Ureter (tissue), 1 donor: Measurements from ENCODE around the gene ANKMY2. TPM values are rescaled to one million over a fixed set of nuclear protein-coding genes. Genes with fewer than 3 reads are reported as not detected.
"Not testable (repeated sequence)": the region's sequence is repeated elsewhere in the genome, so short reads cannot be mapped to it uniquely, and the experiment has no call there.

Experiments used
- DNase-seq: peaks from one replicate; pipeline ENCODE4 v3.0.0-alpha.2; 2020; ENCODE audit warnings: low spot score
- total RNA-seq: library from RNA; stranded (reverse); gene quantifications from one replicate; pipeline ENCODE4 v1.2.4, GENCODE V29; 2023
- donor health status: DM: yes; HTN: yes; CAD: no.

ANKMY2 gene
- total RNA-seq, 1 donor from 2014 or later, result 25.1 TPM

DNA sequence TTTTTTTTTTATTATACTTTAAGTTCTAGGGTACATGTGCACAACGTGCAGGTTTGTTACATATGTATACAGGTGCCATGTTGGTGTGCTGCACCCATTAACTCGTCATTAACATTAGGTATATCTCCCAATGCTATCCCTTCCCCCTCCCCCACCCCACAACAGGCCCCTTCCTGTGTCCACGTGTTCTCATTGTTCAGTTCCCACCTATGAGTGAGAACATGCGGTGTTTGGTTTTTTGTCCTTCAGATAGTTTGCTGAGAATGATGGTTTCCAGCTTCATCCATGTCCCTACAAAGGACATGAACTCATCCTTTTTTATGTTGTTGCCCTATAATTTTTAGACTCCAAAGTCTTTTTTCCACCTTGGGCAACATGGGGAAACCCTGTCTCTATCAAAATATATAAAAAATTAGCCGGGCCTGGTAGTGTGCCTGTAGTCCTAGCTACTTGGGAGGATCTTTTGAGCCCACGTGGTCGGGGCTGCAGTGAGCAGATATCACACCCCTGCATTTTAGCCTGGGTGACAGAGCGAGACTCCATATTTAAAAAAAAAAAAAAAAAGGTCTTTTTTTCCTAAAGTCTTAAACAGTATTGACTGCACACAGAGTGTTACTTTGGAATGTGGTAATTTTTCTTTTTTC, 14.4 kb upstream of the ANKMY2 start:
- DNase-seq, result not testable (repeated sequence)

DNA sequence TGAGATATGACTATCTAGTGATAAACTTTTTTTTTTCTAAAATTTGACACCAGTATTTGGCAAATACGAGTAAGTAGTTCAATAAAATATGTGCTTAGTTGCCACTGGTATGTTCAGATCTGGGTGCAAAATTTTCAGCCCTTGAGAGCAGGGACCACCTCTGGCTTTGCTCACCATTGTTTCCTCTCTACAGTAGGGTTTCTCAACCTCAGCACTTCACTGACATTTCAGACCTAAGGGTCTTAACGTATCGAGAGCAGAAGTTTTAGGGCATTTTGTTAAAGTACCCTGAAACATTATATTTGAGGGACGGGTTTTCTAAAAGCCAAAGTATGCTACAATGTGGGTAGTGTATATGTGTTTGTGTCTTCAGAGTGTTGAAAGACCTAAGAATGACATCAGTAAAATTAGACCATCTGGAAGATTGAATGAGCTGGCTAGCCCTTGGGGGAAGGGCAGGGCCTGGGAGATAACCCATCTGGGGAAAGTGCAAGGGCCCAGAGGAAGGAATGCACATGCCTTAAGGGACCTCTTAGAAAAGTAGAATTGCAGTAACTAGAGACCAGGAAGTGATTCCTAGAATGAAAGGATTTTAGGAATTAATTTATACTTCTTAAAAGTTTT, 12.2 kb upstream of the ANKMY2 start:
- DNase-seq, result no peak

- DNase-seq, result no peak
Measured at GRCh38 chr7:16656141-16656540, 10.6 kb upstream of the ANKMY2 start.

DNA sequence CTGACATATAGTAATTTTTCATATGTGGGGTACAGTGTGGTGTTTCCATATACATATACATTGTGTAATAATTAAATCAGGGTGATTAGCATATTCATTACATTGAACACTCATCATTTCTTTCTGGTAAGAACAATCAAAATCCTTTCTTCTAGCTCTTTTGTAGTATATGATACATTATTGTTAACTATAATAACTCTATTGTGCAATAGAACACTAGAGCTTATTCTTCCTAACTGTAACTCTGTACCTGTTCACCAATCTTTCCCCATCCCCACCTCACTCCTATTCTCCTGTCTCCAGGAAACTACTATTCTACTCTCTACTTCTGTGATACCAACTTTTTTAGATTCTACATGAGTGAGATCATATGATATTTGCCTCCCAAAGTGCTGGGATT, 9.8 kb upstream of the ANKMY2 start:
- DNase-seq, result no peak

DNA sequence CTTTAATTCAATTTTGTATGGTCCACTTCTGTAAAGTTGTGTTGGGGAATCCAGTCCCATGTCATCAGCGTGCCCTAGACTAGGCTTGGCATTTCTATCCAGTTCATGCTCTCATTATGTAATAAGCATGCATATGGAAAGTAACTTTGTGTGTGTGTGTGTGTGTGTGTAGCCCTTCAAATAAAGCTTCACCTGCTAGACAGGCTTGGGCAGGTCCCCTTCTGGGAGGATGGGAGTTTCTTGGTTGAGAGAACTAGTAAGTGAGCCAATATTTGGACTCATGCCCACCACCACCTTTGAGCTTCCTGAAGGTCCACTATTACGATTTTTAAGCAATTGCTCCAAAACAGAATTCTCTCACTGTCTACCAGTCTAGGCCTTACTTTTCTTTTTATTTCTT, 7.3 kb upstream of the ANKMY2 start:
- peak; percentile 83 for DNase-seq

DNA sequence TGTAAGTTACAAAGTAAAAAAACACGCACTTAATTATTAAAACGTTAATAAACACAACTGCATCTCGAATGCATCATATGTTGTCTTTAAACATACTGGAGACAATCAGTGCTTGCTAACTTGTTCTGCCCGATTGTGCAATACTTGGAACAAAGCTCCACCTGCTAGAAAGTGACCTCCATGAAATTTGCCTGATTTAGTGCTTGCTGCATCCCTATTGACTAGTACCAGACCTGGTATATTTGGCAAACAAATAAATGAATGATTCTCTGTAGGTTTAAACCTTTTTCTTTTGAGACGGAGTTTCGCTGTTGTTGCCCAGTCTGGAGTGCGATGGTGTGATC, 6.7 kb upstream of the ANKMY2 start:
- DNase-seq, result no peak

DNA sequence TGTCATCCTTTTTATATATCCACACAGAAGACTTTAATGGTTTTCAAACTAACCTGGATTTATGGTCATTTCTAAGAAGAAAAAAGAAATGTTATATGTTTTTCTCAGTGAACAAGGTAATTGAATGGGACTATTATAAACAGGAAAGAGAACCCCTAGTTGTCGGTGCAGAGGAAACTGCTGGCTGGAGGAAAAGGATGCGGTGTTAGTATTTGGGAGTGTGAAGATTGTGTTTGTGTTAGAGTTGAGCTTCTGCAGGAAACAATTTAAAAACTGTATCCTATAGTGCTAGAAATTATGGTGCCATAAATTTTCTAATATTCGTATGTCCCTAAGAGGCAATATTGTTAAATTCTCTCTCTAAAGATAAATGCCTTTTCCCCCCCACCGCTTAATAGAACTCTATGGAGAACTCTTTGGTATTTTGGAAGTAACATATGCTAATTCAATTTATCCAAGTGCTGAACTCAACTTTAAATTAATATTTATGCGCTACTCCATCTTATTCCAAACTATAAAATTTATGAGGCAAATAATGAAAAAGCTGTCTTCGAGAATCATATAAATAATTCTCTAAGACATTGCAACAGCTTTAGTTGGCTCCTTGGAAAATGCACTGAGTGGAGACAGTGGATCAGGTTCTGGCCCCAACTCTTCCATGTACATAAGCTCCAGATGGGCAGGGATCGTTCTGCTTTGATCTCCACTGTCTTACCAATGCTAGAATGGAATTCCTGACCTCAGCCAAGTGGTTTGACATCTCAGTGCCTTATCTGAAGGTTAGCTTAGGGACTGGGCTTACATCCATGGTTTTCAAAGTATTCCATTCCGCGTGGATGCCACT, 6.1 kb upstream of the ANKMY2 start:
- no peak for DNase-seq

GRCh38 chr7:16650266-16650665, 4.7 kb upstream of the ANKMY2 start:
- no peak for DNase-seq

- DNase-seq, result no peak
Measured at GRCh38 chr7:16649196-16649595, 3.6 kb upstream of the ANKMY2 start.

DNA sequence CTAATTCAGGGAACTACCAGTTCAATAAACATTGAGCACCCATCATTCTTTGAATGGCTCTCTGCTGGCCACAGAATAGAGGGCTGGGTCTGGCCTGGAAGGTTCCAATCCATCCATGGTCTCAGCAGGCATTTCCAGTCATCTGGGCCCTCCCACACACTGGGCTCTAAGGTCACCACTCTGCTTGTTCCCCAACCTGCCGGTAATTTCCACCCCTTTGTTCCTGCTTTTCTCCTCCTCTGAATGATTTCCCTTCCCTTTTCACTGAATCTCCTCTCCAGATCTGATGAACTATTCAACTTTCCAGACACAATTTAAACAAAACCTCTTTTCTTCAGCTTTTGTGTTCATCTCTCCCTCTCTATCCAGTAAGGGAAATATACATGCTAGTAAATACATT, 3.0 kb upstream of the ANKMY2 start:
- DNase-seq, result no peak

GRCh38 chr7:16647435-16647960, 1.9 kb upstream of the ANKMY2 start:
- no peak for DNase-seq

DNA sequence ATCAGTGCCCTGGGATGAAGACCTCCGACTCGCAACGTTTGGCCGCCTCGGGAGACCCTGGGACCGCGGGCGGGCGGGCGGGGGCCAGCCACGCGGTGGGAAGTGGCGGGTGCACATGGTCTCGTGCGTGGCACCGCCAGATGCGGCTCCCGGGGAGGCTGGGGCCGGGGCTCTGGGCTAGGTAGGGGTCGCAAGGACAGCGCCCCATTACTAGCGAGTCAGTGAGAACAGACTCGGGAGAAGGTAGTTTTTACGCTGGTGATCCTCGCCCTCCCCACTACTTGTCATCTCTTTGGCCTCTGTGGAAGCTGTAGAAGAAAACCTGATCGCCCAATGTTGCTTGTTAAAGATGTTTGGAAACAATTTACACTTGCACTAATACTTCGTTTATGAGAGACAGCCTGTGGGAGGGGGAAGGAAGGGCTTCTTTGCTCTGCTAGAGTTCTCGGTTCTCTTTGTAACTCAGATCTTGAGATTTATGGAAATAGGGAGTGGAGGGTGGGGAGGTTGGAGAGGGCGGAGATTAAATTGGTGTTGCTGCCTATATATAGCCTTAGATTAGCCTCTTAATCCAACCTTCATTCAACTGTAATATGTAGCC, 1.0 kb upstream of the ANKMY2 start:
- DNase-seq, result no peak

GRCh38 chr7:16644636-16645592, 640 bp downstream of the ANKMY2 start:
- DNase-seq, result peak; percentile 65

DNA sequence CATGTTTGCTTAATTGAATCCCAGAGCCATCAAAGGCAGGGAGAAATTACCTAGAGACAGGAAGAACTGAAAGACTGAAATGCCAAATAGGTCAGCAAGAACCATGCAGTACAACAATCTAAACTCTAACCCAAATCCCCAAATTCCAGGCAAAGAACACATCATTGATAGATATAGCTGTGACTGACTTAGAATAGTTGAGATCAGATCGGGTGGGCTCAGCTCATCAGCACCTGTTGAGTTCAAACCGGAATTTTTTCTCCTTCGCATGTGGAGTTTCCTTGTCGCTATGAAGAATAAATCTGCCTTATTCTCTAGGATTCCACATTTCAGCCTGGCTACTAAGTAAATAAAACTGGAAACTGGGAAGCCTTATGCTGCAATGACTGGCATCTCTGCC, 1.4 kb downstream of the ANKMY2 start:
- no peak for DNase-seq

GRCh38 chr7:16638282-16639280, 7.0 kb downstream of the ANKMY2 start:
- no peak for DNase-seq

- DNase-seq, result no peak
Measured at GRCh38 chr7:16637379-16637778, 8.2 kb downstream of the ANKMY2 start.

DNA sequence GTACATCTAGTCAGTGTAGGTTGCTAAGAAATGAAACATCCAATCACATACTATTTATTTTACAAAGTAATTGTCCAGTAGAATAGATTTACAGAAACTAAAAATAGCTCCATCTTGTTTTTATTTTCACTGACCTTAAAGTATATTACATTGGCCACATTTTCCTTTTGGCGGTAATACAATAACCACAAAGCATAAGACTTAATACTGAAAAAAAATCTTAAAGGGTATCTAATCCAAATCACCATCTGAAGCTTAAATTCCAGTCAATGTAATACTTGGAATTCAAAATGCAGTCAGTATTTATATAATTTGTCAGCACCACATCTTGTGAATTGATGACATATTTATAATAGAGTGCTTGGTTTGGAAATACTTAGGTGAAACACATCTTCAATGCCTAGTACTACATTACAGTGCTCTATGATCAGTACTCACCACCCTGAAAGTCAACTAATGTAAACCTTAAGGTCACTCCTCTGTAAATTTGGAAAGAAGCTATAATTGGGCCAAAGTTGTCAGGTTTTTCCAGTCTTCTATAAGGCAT, 8.9 kb downstream of the ANKMY2 start:
- no peak for DNase-seq

- no peak for DNase-seq
Measured at GRCh38 chr7:16634271-16634738, 11.2 kb downstream of the ANKMY2 start.

- DNase-seq, result no peak
Measured at GRCh38 chr7:16630654-16631053, 14.9 kb downstream of the ANKMY2 start.

DNA sequence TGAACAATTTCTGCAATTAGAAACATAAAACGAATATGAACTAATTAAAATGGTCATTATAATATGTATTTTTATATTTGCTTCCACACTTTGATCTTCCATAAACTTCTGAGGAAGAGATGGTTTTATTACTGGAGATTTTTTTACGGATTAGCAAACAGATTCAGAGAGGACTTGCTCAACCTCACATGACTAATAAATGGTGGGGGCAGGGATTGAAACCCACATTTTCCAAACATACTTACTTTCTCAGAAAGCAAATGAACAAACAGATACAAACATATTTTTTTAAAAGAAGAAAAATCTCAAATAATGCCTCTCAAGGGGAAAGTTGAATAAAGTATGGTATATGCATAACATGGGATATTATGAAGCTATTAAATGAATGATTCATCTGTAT, 18.3 kb downstream of the ANKMY2 start:
- DNase-seq, result no peak
